Left cardiac atrium (tissue), 4 donors: ENCODE data around the gene OR10W1. TPM values are rescaled to one million over a fixed set of nuclear protein-coding genes. Genes with fewer than 3 reads are reported as not detected.

ENCODE experiments used
- ATAC-seq, 2 donors: fragments of 200-7000 bp; cut with Tn5 transposase; one replicate each; pipeline ENCODE4 v1.9.1; 2020; ENCODE audit warnings: mild to moderate bottlenecking in 2 of 2, moderate library complexity in 2 of 2
- DNase-seq: peaks from one replicate; pipeline ENCODE4 v3.0.0-alpha.2; 2020
- intact Hi-C, 2 donors: fragments of 100-400 bp; cut with DNase I; formaldehyde crosslinking; loops; one replicate each; pipeline versions ENCODE4 v1.14.1 to v1.15.1; 2022 to 2023
- long read RNA-seq: library from polyadenylated mRNA; unstranded; transcript quantifications from one replicate; pipeline ENCODE4 v2.0.0, GENCODE V29; 2021
- total RNA-seq, 2 donors: library from RNA; stranded (reverse); fragmentation: NEBNext Ultra II Directional; extraction: Animal tissue kit (Norgen Biotek cat#: 25700); gene quantifications; one replicate each; pipeline ENCODE4 v1.2.1, GENCODE V29; 2021
- donor health status: DM: no; HTN: yes; CAD: no.
- donor health status: DM: no; HTN: yes; CAD: no; lungs with severe emphysema.
- donor health status: DM: yes; HTN: yes; CAD: no.
- donor health status: Dilated cardiomyopathy.

The OR10W1 gene, protein sequence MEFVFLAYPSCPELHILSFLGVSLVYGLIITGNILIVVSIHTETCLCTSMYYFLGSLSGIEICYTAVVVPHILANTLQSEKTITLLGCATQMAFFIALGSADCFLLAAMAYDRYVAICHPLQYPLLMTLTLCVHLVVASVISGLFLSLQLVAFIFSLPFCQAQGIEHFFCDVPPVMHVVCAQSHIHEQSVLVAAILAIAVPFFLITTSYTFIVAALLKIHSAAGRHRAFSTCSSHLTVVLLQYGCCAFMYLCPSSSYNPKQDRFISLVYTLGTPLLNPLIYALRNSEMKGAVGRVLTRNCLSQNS
- not detected for total RNA-seq
- long read RNA-seq, result 0 reads

DNA sequence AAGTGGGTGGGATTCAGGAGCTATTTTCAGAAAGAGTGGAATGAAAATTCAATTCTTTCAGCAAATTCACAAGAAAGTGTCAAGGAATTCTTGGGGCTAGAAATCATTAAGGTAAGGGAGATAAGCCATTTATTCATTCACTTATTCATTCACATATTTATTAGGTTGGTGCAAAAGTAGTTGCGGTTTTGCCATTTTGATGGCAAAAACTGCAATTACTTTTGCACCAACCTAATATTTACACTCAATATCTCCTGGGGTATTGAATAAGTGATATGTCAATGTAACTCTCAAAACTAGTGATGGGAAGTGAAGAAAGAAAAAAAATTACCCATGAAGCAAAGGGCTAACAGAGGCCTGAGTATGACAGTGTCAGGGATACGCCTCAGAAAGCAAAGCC lies at the start of gene OR10W1:
Gene OR10W1 (minus strand): TSS at position 119 of the 400 bp plus-strand sequence. CDS start 402 bp downstream, outside the sequence.
- intact Hi-C loops, result no loop called here

DNA sequence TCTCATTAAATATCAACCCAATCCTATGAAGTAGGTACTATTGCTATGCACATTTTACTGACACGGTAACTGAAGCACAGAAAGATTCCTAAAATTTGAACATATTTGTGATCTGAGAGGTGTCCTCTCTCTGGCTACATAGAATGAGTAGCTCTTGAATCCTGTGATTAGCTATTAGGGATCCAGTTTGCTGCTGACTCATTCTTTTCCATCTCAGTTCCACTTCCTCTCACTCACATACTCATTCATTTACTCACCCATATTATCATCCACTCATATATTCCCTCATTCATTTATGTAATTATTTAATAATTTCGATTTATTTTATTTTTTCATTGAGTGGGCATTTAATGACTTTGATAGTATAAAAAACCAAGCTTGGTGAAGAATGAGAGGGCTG lies 48.1 kb upstream of the OR10W1 start:
- ATAC-seq, result no peak
- intact Hi-C loops, result no loop called here

More for the DNA sequence above, at the start of gene OR10W1:
- ATAC-seq (no peak), DNase-seq (no peak)

DNA sequence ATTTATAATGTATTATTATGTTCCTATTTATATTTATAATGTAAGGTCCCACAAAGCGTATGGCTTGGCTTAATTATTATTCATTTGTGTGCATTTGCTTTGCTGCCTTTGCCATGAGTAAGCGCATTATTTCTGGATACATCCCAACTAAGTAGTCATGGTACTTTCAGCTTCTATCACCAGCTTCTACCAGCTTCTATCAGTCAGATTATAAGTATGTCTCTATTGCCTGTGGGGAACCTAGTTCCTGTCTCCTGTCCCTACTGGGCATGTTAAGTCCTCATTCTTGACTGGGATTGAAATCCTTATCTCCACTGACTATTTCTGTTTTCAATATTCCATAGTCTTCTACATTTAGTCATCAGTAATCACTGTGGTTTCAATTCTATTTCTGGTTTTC lies 33.5 kb upstream of the OR10W1 start:
- ATAC-seq, result no peak
- intact Hi-C loops, result no loop called here
- no peak for DNase-seq

More for the DNA sequence above, 48.1 kb upstream of the OR10W1 start:
- no peak for DNase-seq

DNA sequence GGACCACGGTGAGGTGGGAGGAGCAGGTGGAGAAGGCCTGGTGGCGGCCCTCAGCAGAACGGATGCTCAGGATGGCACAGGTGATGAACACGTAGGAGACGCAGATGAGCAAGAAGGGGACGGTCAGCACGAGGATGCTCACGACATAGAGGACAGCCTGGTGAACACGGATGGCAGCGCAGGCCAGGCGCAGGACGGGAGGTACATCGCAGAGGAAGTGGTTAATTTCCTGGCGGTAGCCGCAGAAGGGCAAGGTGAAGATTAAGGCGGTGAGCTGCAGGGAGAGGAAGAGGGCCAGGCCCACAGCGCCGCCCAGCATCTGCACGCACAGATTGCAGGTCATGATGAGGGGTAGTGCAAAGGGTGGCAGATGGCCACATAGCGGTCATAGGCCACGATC lies 24.0 kb upstream of the OR10W1 start:
- DNase-seq (no peak), ATAC-seq (no peak)
- intact Hi-C loops, result no loop called here

DNA sequence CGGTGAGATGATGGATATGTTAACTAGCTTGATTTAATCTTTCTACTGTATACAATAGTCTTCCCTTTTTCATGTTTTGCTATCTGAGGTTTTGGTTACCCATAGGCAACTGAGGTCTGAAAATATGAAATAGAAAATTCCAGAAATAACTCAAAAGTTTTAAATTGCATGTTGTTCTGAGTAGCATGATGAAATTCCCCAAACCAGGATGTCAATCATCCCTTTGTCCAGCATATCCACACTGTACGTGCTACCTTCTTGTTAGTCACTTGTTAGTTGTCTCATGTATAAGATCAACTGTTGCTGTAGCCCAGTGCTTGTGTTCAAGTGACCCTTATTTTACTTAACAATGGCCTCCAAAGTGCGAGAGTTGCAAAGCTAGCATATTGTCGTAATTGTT lies 21.2 kb upstream of the OR10W1 start:
- DNase-seq (no peak), ATAC-seq (no peak)
- intact Hi-C loops, result no loop called here

DNA sequence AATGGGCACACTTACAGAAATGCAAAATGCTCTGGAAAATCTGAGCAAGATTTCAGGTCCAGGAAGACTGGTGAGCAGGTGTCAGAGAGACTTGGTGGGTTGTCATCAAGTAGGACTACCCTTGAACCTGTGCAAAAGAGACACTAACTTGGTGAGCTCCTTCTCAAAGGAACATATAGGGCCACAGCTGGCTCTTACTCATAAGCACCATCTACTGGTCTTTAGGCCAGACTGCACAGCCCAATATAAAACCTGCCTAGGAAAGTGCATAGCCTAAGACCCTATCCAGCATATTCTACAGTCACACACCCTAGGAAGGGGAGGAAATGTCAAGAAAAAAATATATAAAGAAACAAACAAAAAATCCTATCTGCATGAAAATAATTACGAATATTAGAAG lies 18.2 kb upstream of the OR10W1 start:
- DNase-seq (no peak), ATAC-seq (no peak)
- intact Hi-C loops, result no loop called here

DNA sequence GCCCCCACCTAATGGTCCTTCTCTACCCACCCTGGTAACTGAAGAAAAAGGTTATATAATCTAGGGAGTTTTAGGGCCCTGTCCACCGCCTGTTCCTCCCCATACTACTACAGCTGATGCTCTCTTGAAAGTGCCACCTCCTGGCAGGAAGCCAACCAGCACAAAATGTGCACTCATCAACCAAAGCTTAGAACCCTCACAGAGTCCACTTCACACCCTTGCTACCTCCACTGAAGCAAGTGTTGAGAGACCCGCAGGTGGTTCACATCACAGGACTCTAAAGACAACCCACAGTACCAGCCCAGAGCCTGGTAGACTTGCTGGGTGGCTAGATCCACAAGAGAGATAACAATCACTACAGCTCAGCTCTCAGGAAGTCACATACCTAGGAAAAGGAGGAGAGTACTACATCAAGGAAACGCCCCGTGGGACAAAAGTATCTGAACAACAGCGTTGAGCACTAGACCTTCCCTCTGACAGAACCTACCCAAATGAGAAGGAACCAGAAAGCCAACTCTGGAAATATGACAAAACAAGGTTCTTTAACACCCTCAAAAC lies 17.5 kb upstream of the OR10W1 start:
- intact Hi-C loops, result no loop called here
- DNase-seq (no peak), ATAC-seq (no peak)

DNA sequence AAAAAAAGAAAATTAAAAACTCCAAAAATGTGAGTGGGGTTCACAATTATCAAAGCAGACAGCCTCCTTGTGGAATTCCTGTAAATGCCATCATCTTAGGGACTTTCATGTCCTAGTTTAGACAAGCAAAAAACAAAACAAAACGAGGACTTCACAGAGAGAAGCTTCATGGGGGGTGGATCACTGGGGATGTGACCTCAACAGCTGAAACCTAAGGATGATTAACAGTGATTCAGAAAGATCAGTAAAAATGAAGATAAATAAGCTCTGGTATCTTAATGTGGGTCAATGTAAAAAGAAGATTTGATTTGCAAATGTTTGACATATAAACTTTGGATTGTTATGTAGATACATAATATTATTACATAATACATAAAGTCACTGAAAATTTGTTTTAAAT lies 8.1 kb upstream of the OR10W1 start:
- ATAC-seq, result no peak
- DNase-seq, result no peak
- intact Hi-C loops, result no loop called here

DNA sequence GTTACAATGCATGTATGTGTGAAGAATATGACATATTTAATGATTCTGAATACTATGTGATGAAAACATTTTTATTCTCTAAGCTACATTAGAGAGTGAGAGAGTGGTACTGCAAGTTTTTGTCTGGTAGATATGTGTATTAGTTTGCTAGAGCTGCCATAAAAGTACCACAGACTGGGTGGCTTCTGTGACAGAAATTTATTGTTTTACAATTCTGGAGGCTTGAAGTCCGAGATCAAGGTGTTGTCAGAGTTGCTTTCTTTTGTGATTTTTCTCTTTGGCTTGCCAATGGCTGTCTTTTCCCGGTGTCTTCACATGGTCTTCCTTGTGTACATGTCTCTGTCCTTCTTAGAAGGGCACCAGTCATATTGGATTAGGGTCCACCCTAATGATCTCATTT lies 6.9 kb upstream of the OR10W1 start:
- intact Hi-C loops, result no loop called here
- no peak for DNase-seq
- ATAC-seq, result no peak

DNA sequence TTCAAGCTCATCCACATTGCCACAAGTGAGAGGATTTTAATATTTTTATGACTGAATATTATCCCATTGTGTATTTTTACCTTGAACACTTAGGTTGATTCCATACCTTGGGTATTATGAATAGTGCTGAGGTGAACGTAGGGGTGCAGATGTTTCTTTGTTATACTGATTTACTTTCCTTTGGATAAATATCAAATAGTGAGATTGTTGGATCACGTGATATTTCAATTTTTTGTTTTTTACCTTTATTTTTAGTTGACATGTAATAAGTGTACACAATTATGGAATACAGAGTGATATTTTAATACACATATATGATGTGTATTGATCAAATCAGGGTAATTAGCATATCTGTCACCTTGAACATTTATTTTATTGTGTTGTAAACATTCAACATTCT lies 8.1 kb downstream of the OR10W1 start:
- intact Hi-C loops, result no loop called here
- ATAC-seq, result no peak
- no peak for DNase-seq

DNA sequence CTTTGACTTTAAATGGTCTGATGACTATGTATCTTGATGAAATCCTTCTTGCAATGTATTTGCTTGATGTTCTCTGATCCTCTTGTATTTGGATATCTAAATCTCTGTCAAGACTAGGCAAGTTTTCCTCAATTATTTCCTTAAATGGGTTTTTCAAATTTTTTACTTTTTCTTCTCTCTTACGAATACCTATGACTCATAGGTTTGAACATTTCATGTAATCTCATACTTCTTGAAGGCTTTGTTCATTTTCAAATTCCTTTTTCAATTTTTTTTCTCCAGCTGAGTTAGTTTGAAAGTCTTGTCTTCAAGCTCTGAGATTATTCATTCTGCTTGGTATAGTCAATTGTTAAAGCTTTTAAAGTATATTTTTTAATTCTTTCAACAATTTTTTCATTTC lies 13.1 kb downstream of the OR10W1 start:
- DNase-seq (no peak), ATAC-seq (no peak)
- intact Hi-C loops, result no loop called here

DNA sequence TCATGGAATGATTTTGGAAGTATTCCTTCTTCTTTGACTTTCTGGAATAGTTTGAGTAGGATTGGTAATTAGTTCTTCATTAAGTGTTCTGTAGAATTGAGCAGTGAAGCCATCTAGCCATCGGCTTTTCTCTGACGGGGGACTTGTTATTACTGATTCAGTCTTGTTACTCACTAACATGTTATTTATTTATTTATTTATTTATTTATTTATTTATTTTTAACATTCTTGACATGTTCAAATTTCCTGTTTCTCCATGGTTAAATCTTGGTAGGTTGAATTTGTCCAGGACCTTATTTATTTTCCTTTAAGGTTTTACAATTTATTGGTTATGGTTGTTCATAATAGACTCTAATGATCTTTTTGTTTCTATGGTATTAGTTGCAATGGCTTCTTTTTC lies 24.1 kb downstream of the OR10W1 start:
- ATAC-seq, result no peak
- DNase-seq, result no peak
- intact Hi-C loops, result no loop called here

DNA sequence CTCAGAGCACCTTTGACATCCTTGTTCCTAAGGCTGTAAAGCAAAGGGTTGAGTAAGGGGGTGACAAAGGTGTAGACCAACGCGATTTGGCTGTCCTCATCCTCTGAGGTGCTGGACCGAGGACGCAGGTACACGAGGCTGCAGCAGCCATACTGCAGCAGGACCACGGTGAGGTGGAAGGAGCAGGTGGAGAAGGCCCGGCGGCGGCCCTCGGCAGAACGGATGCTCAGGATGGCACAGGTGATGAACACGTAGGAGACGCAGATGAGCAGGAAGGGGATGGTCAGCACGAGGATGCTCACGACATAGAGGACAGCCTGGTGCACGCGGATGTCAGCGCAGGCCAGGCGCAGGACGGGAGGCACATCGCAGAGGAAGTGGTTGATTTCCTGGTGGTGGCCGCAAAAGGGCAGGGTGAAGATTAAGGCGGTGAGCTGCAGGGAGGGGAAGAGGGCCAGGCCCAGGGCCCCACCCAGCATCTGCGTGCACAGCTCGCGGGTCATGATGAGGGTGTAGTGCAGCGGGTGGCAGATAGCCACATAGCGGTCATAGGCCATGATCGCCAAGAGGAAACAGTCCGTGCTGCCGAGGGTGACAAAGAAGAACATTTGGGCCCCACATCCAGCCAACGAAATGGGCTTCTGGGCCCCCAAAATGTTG lies 40.0 kb downstream of the OR10W1 start:
- DNase-seq (no peak), ATAC-seq (no peak)
- intact Hi-C loops, result no loop called here

DNA sequence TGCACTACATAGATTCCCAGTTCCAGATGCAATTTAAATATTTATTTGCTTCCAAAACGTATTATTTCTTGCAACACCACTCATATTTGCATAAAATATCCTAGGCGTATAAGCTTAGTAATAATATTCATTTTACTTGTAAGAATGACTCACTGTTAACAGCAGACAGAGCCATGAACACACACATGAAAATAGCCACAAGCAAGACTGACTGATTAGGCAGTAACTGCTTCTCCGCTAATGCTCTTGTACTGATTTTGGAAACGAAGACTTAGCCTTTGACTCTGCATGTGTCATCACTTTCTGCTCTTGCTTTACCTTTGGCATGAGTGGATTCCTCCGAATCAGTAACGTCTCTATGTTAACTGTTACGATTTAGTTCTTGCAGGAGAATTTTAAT lies 45.3 kb downstream of the OR10W1 start:
- no peak for DNase-seq
- no peak for ATAC-seq
- intact Hi-C loops, result no loop called here

Other genes with a start within 250 kb of the OR10W1 start
- not detected for gene OR9Q1, start 244.4 kb downstream of the OR10W1 start, total RNA-seq
- gene OR6Q1, start 237.3 kb downstream of the OR10W1 start, total RNA-seq, result not detected
- gene OR9I1, start 142.7 kb downstream of the OR10W1 start, total RNA-seq, result not detected
- not detected for gene OR9Q2, start 79.2 kb downstream of the OR10W1 start, total RNA-seq
- not detected for gene OR1S2, start 64.1 kb downstream of the OR10W1 start, total RNA-seq
- not detected for gene OR1S1, start 55.5 kb downstream of the OR10W1 start, total RNA-seq
- gene OR10Q1, start 39.3 kb downstream of the OR10W1 start, total RNA-seq, result not detected
- not detected for gene OR5B17, start 90.8 kb upstream of the OR10W1 start, total RNA-seq
- not detected for gene OR5B3, start 138.6 kb upstream of the OR10W1 start, total RNA-seq
- not detected for gene OR5B2, start 159.9 kb upstream of the OR10W1 start, total RNA-seq
- gene OR5B12, start 174.0 kb upstream of the OR10W1 start, total RNA-seq, result not detected
- gene OR5B21, start 239.8 kb upstream of the OR10W1 start, total RNA-seq, result not detected